Measurements from ENCODE around the gene PDHB.

- no peak for TF ChIP-seq POLR2A (IDR thresholded peaks at IDR 0.05)
- no peak for TF ChIP-seq POLR2AphosphoS5 (IDR thresholded peaks at IDR 0.05; ENCODE audit: insufficient read depth in 1 of 2, low read depth in 1 of 2)
- TF ChIP-seq CTCF (IDR thresholded peaks at IDR 0.05) = no peak
These were observed 42.3 kb downstream of the PDHB start for GRCh38 chr3:58391156-58391865.

Data from vagina (tissue), 2 donors.